ENCODE measurements around the gene ENDOG. TPM values are rescaled to one million over a fixed set of nuclear protein-coding genes. Genes with fewer than 3 reads are reported as not detected.

ENDOG gene
- total RNA-seq, 2 donors from 2014 or later = 59.5 to 66.4 TPM

DNA sequence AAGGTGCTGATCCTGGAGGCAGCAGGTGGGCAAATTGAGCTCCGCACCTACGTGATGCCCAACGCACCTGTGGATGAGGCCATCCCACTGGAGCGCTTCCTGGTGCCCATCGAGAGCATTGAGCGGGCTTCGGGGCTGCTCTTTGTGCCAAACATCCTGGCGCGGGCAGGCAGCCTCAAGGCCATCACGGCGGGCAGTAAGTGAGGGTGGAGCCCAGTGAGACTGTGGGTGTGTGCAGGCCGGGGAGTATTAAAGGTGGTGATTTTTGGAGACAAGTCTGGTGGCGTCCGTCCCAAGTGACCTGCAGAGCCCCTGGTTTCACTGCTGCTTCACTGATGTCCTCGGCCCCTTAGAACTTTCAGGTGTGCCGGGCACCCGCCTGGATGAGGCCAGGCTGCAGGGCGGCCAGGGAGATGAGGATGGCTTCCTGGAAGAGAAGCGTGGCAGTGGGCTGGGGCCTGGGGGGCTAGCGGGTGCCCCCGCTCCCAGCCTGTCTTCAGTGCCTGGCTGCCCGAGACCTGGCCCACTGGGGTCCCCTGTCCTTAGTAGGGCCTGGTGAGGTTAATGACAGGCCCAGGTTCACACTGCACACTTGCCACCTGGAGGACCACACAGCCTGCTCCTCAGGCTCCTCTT, 4.2 kb downstream of the ENDOG start:
- Histone ChIP-seq H3K4me1 (no peaks in the 10 kb centered on the region), H3K4me3 (no peak overlapping the region), H3K9me3 (no peaks in the 10 kb centered on the region), H3K27ac (no peak overlapping the region), H3K9ac (ENCODE audit: low read depth in 2 of 2, low read length in 2 of 2) (no peak overlapping the region), H3K36me3 (peaks cover 4% of the 10 kb centered on the region), H3K27me3 (no peaks in the 10 kb centered on the region)
- DNase-seq = no peak
- no peak for TF ChIP-seq CTCF (IDR thresholded peaks at IDR 0.05)
- intact Hi-C loops (cut with DNase I) = no loop called here

DNA sequence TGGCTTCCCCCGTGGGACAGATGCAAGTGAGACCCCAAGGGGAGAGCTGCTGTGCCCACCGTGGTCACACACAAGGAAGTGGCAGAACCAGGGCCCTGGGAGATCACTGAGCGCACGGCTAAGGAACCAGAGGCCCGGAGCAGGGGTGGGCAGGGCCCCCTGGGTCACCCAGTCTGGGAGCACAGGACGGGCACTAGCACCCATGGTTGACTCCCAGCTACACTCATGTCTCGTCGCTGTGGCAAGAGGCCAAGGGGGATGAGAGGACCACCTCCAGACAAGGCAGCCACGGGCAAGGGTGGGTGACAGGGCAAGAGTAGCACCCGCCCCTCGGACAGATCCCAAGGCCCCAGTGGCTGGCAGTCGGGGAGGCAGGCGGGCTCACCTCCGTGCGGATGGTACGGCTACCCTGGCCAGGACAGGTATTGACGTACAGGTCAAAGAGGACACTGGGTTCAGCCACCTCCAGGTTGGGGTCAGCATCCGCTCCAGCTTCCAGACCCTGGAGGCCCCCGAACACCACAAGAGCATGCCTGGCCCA, 5.1 kb downstream of the ENDOG start:
- no peaks in the 10 kb centered on the region for H3K27me3 ChIP-seq
- H3K27ac ChIP-seq = no peak overlapping the region
- DNase-seq = no peak
- H3K4me1 ChIP-seq = no peaks in the 10 kb centered on the region
- no peak overlapping the region for H3K9ac ChIP-seq (ENCODE audit: low read depth in 2 of 2, low read length in 2 of 2)
- no peaks in the 10 kb centered on the region for H3K9me3 ChIP-seq
- intact Hi-C loops (cut with DNase I) = no loop called here
- peaks cover 4% of the 10 kb centered on the region for H3K36me3 ChIP-seq
- TF ChIP-seq CTCF (IDR thresholded peaks at IDR 0.05) = no peak
- H3K4me3 ChIP-seq = no peak overlapping the region

- peaks cover 4% of the 10 kb centered on the region for H3K36me3 ChIP-seq
- no peaks in the 10 kb centered on the region for H3K9me3 ChIP-seq
- peaks cover 5% of the 10 kb centered on the region for H3K4me1 ChIP-seq
- intact Hi-C loops (cut with DNase I) = no loop called here
- no peaks in the 10 kb centered on the region for H3K27me3 ChIP-seq
- H3K9ac ChIP-seq (ENCODE audit: low read depth in 2 of 2, low read length in 2 of 2) = no peak overlapping the region
- no peak overlapping the region for H3K27ac ChIP-seq
- no peak for DNase-seq
- H3K4me3 ChIP-seq = no peak overlapping the region
- no peak for TF ChIP-seq CTCF (IDR thresholded peaks at IDR 0.05)
Measured at GRCh38 chr9:128823903-128824406, 5.7 kb downstream of the ENDOG start.

- intact Hi-C loops (cut with DNase I) = no loop called here
- Histone ChIP-seq H3K27ac (no peak overlapping the region), H3K9me3 (no peaks in the 10 kb centered on the region), H3K9ac (ENCODE audit: low read depth in 2 of 2, low read length in 2 of 2) (no peak overlapping the region), H3K4me3 (no peak overlapping the region), H3K27me3 (no peaks in the 10 kb centered on the region), H3K36me3 (peaks cover 4% of the 10 kb centered on the region), H3K4me1 (peaks cover 6% of the 10 kb centered on the region)
- no peak for DNase-seq
- no peak for TF ChIP-seq CTCF (IDR thresholded peaks at IDR 0.05)
Measured at GRCh38 chr9:128824911-128825310, 6.6 kb downstream of the ENDOG start.

- Histone ChIP-seq H3K9ac (ENCODE audit: low read depth in 2 of 2, low read length in 2 of 2) (no peak overlapping the region), H3K27me3 (no peaks in the 10 kb centered on the region), H3K9me3 (no peaks in the 10 kb centered on the region), H3K36me3 (peaks cover 4% of the 10 kb centered on the region), H3K27ac (no peak overlapping the region), H3K4me1 (peaks cover 6% of the 10 kb centered on the region), H3K4me3 (no peak overlapping the region)
- intact Hi-C loops (cut with DNase I) = no loop called here
- no peak for TF ChIP-seq CTCF (IDR thresholded peaks at IDR 0.05)
- no peak for DNase-seq
Measured at GRCh38 chr9:128825923-128826700, 7.8 kb downstream of the ENDOG start.
